GM18868 (cell line): ENCODE measurements around the gene ZNF541.

Source experiments
- ATAC-seq: cut with Tn5 transposase; IDR thresholded peaks from one replicate; pipeline ENCODE4 v1.9.1; 2021; ENCODE audit warnings: mild to moderate bottlenecking, moderate library complexity; ENCODE audit not compliant: unreplicated experiment

ZNF541 gene

DNA sequence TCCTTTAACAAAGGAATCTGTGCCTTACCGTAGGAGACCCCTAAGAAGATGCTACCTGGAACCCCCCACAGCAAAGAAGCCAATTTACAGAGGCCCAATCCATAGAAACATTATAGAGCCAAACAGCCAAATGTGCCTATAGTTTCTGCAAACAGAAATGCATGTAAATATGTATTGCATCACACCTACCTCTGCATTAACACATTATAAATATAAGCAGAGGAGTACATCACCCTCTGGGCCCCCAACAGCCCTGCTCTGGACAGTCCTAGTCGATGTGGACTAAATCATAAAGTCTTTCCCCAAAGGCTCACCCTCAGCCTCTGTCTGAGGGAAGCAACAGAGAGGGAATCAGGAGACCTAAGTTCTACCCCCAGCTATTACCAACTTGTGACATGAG lies 25.7 kb downstream of the ZNF541 start:
- ATAC-seq: no peak

GRCh38 chr19:47545061-47545948 lies 27.6 kb downstream of the ZNF541 start:
- ATAC-seq: no peak

GRCh38 chr19:47544476-47544875 lies 28.5 kb downstream of the ZNF541 start:
- no peak for ATAC-seq

- no peak for ATAC-seq
These were observed 28.9 kb downstream of the ZNF541 start for GRCh38 chr19:47544075-47544474.

- no peak for ATAC-seq
These were observed 30.9 kb downstream of the ZNF541 start for GRCh38 chr19:47542030-47542475.

- no peak for ATAC-seq
These were observed 31.4 kb downstream of the ZNF541 start for GRCh38 chr19:47541518-47541917.

GRCh38 chr19:47540748-47541147 lies 32.2 kb downstream of the ZNF541 start:
- no peak for ATAC-seq

GRCh38 chr19:47539747-47540311 lies 33.1 kb downstream of the ZNF541 start:
- no peak for ATAC-seq

- ATAC-seq: no peak
These were observed 34.1 kb downstream of the ZNF541 start for GRCh38 chr19:47538812-47539211.

GRCh38 chr19:47537493-47537892 lies 35.5 kb downstream of the ZNF541 start:
- ATAC-seq: no peak

GRCh38 chr19:47534628-47535027 lies 38.3 kb downstream of the ZNF541 start:
- no peak for ATAC-seq

DNA sequence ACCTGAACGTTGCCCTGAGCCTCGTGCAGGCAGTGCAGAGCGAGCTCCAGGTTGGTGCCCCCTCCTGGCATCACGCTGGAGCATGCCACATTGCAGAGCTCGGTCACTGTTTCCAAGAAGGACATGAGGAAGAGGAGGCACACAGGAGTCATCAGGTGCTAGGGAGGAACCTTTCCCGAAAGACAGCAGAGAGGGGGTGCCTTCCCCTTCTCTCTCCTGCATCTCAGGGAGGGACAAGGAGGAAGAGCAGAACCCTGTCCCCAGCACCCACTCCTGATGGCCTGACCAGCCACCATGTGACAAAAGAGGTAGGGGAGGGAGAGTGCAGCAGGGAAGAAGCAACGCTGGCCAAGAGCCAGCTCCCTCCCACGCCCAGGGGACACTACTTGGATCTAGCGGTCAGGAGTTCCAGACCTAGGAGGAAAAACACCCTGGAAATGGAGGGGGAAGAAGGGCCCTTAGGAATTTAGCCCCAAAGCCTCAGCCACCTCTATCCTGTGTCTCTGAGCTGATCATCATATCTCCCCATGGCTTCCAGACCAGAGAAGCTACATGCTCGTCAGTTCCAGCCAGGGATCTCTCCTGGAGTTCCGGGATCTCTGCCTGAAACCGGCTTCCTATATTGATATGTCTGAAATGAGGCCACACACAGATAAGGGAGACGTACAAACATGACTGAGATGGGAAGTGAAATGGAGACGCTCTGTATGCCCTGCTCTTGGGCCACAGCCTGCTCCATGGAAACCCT lies 41.1 kb downstream of the ZNF541 start:
- no peak for ATAC-seq

DNA sequence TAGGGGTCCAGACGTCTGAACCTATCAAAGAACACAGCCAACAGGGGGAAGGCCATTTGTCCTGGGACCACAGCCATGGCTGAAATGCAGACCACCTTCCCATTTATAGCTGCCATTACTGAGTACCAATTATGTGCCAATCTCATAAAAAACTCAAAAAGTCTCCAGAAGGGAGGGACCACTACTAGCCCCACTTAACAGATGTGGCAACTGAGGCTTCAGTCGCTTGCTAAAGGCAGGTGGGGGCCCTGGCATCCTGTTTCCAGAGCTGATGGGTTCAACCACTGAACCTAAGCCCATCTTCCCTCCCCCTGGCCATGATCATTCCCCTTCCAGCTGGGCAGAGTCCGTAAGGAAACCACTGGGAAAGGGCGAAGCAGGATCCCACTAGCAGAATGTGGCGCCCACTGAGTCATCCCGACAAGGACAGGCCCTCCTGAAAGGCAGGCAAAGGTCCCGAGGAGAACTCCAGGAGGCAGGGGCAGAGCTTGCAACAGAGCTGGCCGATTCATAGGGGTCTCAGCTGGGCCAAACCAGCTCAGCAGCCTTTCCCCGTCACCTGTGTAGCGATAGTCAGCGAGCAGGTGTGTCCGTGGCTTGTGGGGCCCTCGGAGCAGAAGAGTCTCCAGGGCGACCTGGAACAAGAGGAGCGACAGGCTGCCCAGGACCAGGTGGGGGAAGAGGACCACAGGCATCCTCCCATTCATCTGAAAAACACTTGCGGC lies 43.8 kb downstream of the ZNF541 start:
- no peak for ATAC-seq

- ATAC-seq: no peak
These were observed 46.1 kb downstream of the ZNF541 start for GRCh38 chr19:47526798-47527197.

GRCh38 chr19:47523473-47523872 lies 49.5 kb downstream of the ZNF541 start:
- ATAC-seq: no peak
